ENCODE measurements around the gene RAI1.

Gene RAI1

GRCh38 chr17:17752089-17752820 is 71.0 kb downstream of the RAI1 start:
- DNase-seq: peak; percentile 98

GRCh38 chr17:17752821-17753321 is 71.6 kb downstream of the RAI1 start:
- DNase-seq: no peak

- no peak for DNase-seq
Measured at GRCh38 chr17:17754719-17755686, 73.7 kb downstream of the RAI1 start.

- DNase-seq: no peak
Measured at GRCh38 chr17:17755715-17756114, 74.5 kb downstream of the RAI1 start.

GRCh38 chr17:17757391-17757791 is 76.1 kb downstream of the RAI1 start:
- DNase-seq: peak; percentile 40

- no peak for DNase-seq
Measured at GRCh38 chr17:17757956-17758845, 76.9 kb downstream of the RAI1 start.

- DNase-seq: no peak
Measured at GRCh38 chr17:17758941-17759563, 77.8 kb downstream of the RAI1 start.

- DNase-seq: no peak
Measured at GRCh38 chr17:17760350-17760749, 79.1 kb downstream of the RAI1 start.

- no peak for DNase-seq
Measured at GRCh38 chr17:17760872-17761550, 79.8 kb downstream of the RAI1 start.

- DNase-seq: no peak
Measured at GRCh38 chr17:17761894-17762743, 80.9 kb downstream of the RAI1 start.

- no peak for DNase-seq
Measured at GRCh38 chr17:17762744-17763105, 81.5 kb downstream of the RAI1 start.

GRCh38 chr17:17763136-17763535 is 81.9 kb downstream of the RAI1 start:
- no peak for DNase-seq

- no peak for DNase-seq
Measured at GRCh38 chr17:17763734-17764133, 82.5 kb downstream of the RAI1 start.

GRCh38 chr17:17765359-17766076 is 84.3 kb downstream of the RAI1 start:
- DNase-seq: no peak

- no peak for DNase-seq
Measured at GRCh38 chr17:17766077-17766743, 85.0 kb downstream of the RAI1 start.

- DNase-seq: no peak
Measured at GRCh38 chr17:17766744-17767120, 85.5 kb downstream of the RAI1 start.

GRCh38 chr17:17767154-17767869 is 86.1 kb downstream of the RAI1 start:
- DNase-seq: no peak

GRCh38 chr17:17767887-17768418 is 86.7 kb downstream of the RAI1 start:
- no peak for DNase-seq

All from activated CD4-positive, alpha-beta T cell treated with anti-CD3 and anti-CD28 coated beads for 48 hours (primary cell).